Common myeloid progenitor, CD34-positive (primary cell): ENCODE data around the gene CCDC106.

ENCODE experiments used
- CTCF ChIA-PET: fragments of 350-600 bp; sonication (Branson Sonifier 250); formaldehyde crosslinking; loops from one replicate; lab custom pipeline; 2021; ENCODE audit warnings: antibody characterized with exemption; lab: Charles Lee
- POLR2A ChIA-PET: fragments of 350-600 bp; sonication (Branson Sonifier 250); formaldehyde crosslinking; loops from one replicate; lab custom pipeline; 2021; ENCODE audit warnings: antibody characterized with exemption; lab: Charles Lee
- DNase-seq, 3 donors: peaks; one replicate each; pipeline versions ENCODE4 v3.0.0 to v3.0.0-alpha.2; 2013
- H3K27ac ChIP-seq, 2 experiments: 1 replicate in 1 of 2; 2 replicates in 1 of 2; pipeline ENCODE4 v1.7.0; 2013; ENCODE audit warnings: inconsistent platforms in 2 of 2, low read length in 2 of 2, mild to moderate bottlenecking in 2 of 2, low read depth in 1 of 2, moderate library complexity in 1 of 2; ENCODE audit not compliant: severe bottlenecking in 2 of 2, insufficient read depth in 1 of 2, poor library complexity in 1 of 2
- H3K27me3 ChIP-seq, 5 experiments: replicated peaks in 2 of 5; 1 replicate in 3 of 5; 2 replicates in 2 of 5; pipeline versions ENCODE4 v1.6.1 to v1.7.0; 2013; ENCODE audit warnings: low read length in 4 of 5, mild to moderate bottlenecking in 2 of 5, moderate library complexity in 2 of 5, inconsistent platforms in 1 of 5; ENCODE audit not compliant: insufficient read depth in 5 of 5, control insufficient read depth in 4 of 5
- H3K36me3 ChIP-seq, 4 experiments: 1 replicate in 2 of 4; 2 replicates in 2 of 4; pipeline versions ENCODE4 v1.6.1 to v1.7.0; 2013; ENCODE audit warnings: low read length in 3 of 4, control low read depth in 1 of 4, mild to moderate bottlenecking in 1 of 4; ENCODE audit not compliant: control insufficient read depth in 4 of 4, insufficient read depth in 4 of 4
- H3K4me1 ChIP-seq, 4 experiments: 1 replicate in 3 of 4; 2 replicates in 1 of 4; pipeline versions ENCODE4 v1.6.1 to v1.7.1; 2013; ENCODE audit warnings: low read length in 3 of 4, mild to moderate bottlenecking in 3 of 4, control low read depth in 1 of 4, inconsistent platforms in 1 of 4, moderate library complexity in 1 of 4; ENCODE audit not compliant: control insufficient read depth in 4 of 4, insufficient read depth in 4 of 4; ENCODE audit errors: control extremely low read depth in 1 of 4
- H3K4me3 ChIP-seq, 7 experiments: 1 replicate in 4 of 7; 2 replicates in 3 of 7; pipeline versions ENCODE4 v1.5.1 to v1.7.0; 2013; ENCODE audit warnings: mild to moderate bottlenecking in 7 of 7, low read length in 6 of 7, moderate library complexity in 6 of 7, inconsistent platforms in 2 of 7, low read depth in 2 of 7, control low read depth in 1 of 7; ENCODE audit not compliant: insufficient read depth in 4 of 7, control insufficient read depth in 1 of 7; ENCODE audit errors: extremely low read depth in 1 of 7
- H3K9me3 ChIP-seq, 5 experiments: 1 replicate in 4 of 5; 2 replicates in 1 of 5; pipeline versions ENCODE4 v1.6.1 to v1.7.1; 2013; ENCODE audit warnings: low read length in 4 of 5, mild to moderate bottlenecking in 2 of 5, inconsistent platforms in 1 of 5, low read depth in 1 of 5, moderate library complexity in 1 of 5; ENCODE audit not compliant: control insufficient read depth in 4 of 5, insufficient read depth in 2 of 5; ENCODE audit errors: control extremely low read depth in 1 of 5
- WGBS: methylation state at CpG from one replicate; pipeline ENCODE4 v1.1.5; 2013; ENCODE audit not compliant: insufficient coverage; 5-methylcytosine and 5-hydroxymethylcytosine counted together

The CCDC106 gene

GRCh38 chr19:55649268-55650125 lies 1.5 kb downstream of the CCDC106 start:
- CTCF ChIA-PET = interaction anchor here (1.8 to 9.2 kb wide), 2 partner anchors 15 to 44 kb away, joined by 5 to 128 read pairs; partner anchors contain the start of gene ZNF865
- POLR2A ChIA-PET = no interaction called here
- Histone ChIP-seq H3K27me3 (no peaks in the 10 kb centered on the region), H3K27ac (peak overlapping the region in 1 of 2 experiments; percentile 83), H3K4me1 (peaks cover 0 to 34% (median 28%) of the 10 kb centered on the region in 4 experiments), H3K9me3 (no peaks in the 10 kb centered on the region), H3K4me3 (peak overlapping the region in 5 of 7 experiments; percentile 70 to 91 (median 84)), H3K36me3 (peaks cover 0 to 34% (median 19%) of the 10 kb centered on the region in 4 experiments)
- no peak for DNase-seq
- WGBS = 89% methylated on average over 10 of the region's 17 CpGs

GRCh38 chr19:55650126-55650557 lies 2.1 kb downstream of the CCDC106 start:
- Histone ChIP-seq H3K4me3 (no peak overlapping the region), H3K27me3 (no peaks in the 10 kb centered on the region), H3K27ac (no peak overlapping the region), H3K36me3 (peaks cover 0 to 28% (median 14%) of the 10 kb centered on the region in 4 experiments), H3K4me1 (peaks cover 0 to 29% (median 23%) of the 10 kb centered on the region in 4 experiments), H3K9me3 (no peaks in the 10 kb centered on the region)
- 88% methylated on average over 1 of the region's 4 CpGs for WGBS
- ChIA-PET CTCF (interaction anchor here (1.8 to 9.2 kb wide), 2 partner anchors 16 to 44 kb away, joined by 5 to 128 read pairs; partner anchors contain the start of gene ZNF865), POLR2A (no interaction called here)
- DNase-seq = no peak

- peaks cover 0 to 23% (median 9%) of the 10 kb centered on the region in 4 experiments for H3K36me3 ChIP-seq
- CTCF ChIA-PET = interaction anchor here (1.8 to 9.2 kb wide), 2 partner anchors 17 to 45 kb away, joined by 5 to 128 read pairs; partner anchors contain the start of gene ZNF865
These were observed 2.7 kb downstream of the CCDC106 start for GRCh38 chr19:55650602-55651230.

DNA sequence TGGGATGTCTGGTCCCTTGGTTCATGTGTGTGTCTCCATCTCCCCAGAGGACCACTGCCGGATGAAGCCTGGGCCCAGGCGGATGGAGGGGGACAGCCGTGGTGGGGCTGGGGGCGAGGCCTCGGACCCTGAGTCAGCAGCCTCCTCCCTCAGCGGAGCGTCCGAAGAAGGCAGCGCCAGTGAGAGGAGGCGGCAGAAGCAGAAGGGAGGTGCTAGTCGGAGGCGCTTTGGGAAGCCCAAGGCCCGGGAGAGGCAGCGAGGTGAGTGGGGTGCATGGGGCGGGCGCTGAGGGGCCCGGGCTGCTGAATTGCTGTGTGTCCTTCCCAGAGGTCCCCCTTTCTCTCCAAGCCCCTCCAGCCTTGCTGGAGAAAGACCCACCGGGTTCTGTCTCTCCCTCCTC lies 3.2 kb downstream of the CCDC106 start:
- no peaks in the 10 kb centered on the region for H3K9me3 ChIP-seq
- no peak overlapping the region for H3K4me3 ChIP-seq
- peaks cover 0 to 27% (median 9%) of the 10 kb centered on the region in 4 experiments for H3K36me3 ChIP-seq
- no peak overlapping the region for H3K27ac ChIP-seq
- CTCF ChIA-PET = no interaction called here
- WGBS = 95% methylated on average over 9 of the region's 18 CpGs
- peaks cover 6 to 35% (median 30%) of the 10 kb centered on the region in 4 experiments for H3K4me1 ChIP-seq
- POLR2A ChIA-PET = no interaction called here
- DNase-seq = no peak
- H3K27me3 ChIP-seq = no peaks in the 10 kb centered on the region

More at GRCh38 chr19:55650602-55651230, 2.7 kb downstream of the CCDC106 start:
- Histone ChIP-seq H3K27me3 (no peaks in the 10 kb centered on the region), H3K9me3 (no peaks in the 10 kb centered on the region), H3K4me1 (peaks cover under 1 to 30% (median 25%) of the 10 kb centered on the region in 4 experiments), H3K4me3 (no peak overlapping the region), H3K27ac (no peak overlapping the region)
- 95% methylated on average over 13 of the region's 17 CpGs for WGBS
- POLR2A ChIA-PET = no interaction called here
- DNase-seq = no peak

DNA sequence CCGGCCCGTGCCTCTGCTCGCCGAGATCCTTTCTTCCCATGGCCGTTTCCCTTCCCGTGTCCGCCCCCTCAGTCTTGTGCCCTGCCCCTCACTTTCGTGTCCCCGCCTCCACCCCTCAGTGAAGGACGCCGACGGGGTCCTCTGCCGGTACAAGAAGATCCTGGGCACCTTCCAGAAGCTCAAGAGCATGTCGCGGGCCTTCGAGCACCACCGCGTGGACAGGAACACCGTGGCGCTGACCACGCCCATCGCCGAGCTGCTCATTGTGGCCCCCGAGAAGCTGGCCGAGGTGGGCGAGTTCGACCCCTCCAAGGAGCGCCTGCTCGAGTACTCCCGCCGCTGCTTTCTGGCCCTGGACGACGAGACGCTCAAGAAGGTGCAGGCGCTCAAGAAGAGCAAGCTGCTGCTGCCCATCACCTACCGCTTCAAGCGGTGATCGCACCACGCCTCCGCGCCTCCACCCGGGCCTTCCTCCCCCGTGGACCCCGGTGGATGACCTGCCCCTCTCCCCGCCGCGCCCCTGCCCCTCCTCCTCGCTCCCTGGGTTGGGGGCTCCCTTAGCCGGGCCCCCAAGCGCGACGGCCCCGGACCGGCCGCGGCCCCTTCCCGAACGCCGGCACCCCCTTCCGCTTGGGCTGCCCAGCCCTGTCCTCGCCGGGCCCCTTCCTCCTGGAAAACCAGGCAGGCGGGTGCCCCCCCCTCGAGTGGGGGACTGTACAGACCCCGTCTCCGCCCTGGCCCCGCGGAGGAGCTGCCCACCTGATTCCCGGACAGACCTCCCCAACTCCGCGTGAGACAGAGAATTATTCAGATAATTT lies 4.5 kb downstream of the CCDC106 start:
- H3K27me3 ChIP-seq = no peaks in the 10 kb centered on the region
- WGBS = 96% methylated on average over 61 of the region's 71 CpGs
- peaks cover 15 to 44% (median 37%) of the 10 kb centered on the region in 4 experiments for H3K4me1 ChIP-seq
- H3K4me3 ChIP-seq = no peak overlapping the region
- peaks cover 0 to 37% (median 15%) of the 10 kb centered on the region in 4 experiments for H3K36me3 ChIP-seq
- no peaks in the 10 kb centered on the region for H3K9me3 ChIP-seq
- ChIA-PET CTCF (interaction anchor here (0.7 to 2.5 kb wide), 8 partner anchors 8 to 32 kb away, joined by 3 to 20 read pairs (median 6); partner anchors contain the start of gene ZNF581), POLR2A (interaction anchor here (1.3 kb wide), 1 partner anchor 14 kb away, joined by 3 read pairs; no protein-coding TSS in a partner anchor)
- H3K27ac ChIP-seq = peak overlapping the region in 1 of 2 experiments; percentile 99
- DNase-seq = no peak

GRCh38 chr19:55653651-55654322 lies 5.8 kb downstream of the CCDC106 start:
- H3K27me3 ChIP-seq = no peaks in the 10 kb centered on the region
- peak overlapping the region; percentile 96 to 99 for H3K27ac ChIP-seq
- peak overlapping the region; percentile 74 to 95 (median 87) for H3K4me3 ChIP-seq
- peak; percentile 99 for DNase-seq
- WGBS = under 1% methylated on average over 50 of the region's 57 CpGs
- H3K9me3 ChIP-seq = no peaks in the 10 kb centered on the region
- peaks cover 2 to 47% (median 15%) of the 10 kb centered on the region in 4 experiments for H3K36me3 ChIP-seq
- POLR2A ChIA-PET = interaction anchor here (0.7 to 1.4 kb wide), 4 partner anchors 12 to 54 kb away, joined by 3 to 6 read pairs (median 4); partner anchors contain the start of gene FIZ1
- CTCF ChIA-PET = interaction anchor here (0.7 to 2.5 kb wide), 14 partner anchors 8 to 34 kb away, joined by 3 to 20 read pairs (median 5); partner anchors contain the start of gene ZNF581
- peaks cover 18 to 46% (median 42%) of the 10 kb centered on the region in 4 experiments for H3K4me1 ChIP-seq
